HepG2 (cell line): ENCODE results near the gene ARL16. TPM values are rescaled to one million over a fixed set of nuclear protein-coding genes. Genes with fewer than 3 reads are reported as not detected.
A peak's percentile ranks its signal among the peaks of the same experiment; 100 is the strongest.

Experiments used
- AGO1 ChIP-seq: fragments of 200-400 bp; formaldehyde crosslinking; IDR thresholded peaks from 2 replicates; pipeline ENCODE4 v1.6.1; 2017; ENCODE audit warnings: mild to moderate bottlenecking, low read depth, low read length, moderate library complexity; ENCODE audit not compliant: poor library complexity, severe bottlenecking
- AKAP8 ChIP-seq: sonication (generic); formaldehyde crosslinking; IDR thresholded peaks from 2 replicates; pipeline ENCODE4 v1.5.1; 2020; ENCODE audit warnings: mild to moderate bottlenecking, missing genetic modification reagents
- ATF1 ChIP-seq: IDR thresholded peaks from 2 replicates; pipeline ENCODE4 v1.6.1; 2016; ENCODE audit warnings: mild to moderate bottlenecking, control low read depth
- BCL3 ChIP-seq: sonication (generic); formaldehyde crosslinking; IDR thresholded peaks from 2 replicates; pipeline ENCODE4 v1.5.1; 2020; ENCODE audit warnings: mild to moderate bottlenecking, missing genetic modification reagents, moderate library complexity
- ELF4 ChIP-seq: sonication (generic); formaldehyde crosslinking; IDR thresholded peaks from 2 replicates; pipeline ENCODE4 v1.5.0; 2020; ENCODE audit warnings: missing genetic modification reagents, mild to moderate bottlenecking, moderate library complexity, borderline replicate concordance
- ERF ChIP-seq: IDR thresholded peaks from 2 replicates; pipeline ENCODE4 v1.6.1; 2018; ENCODE audit warnings: missing biosample characterization, missing genetic modification reagents
- FOSL1 ChIP-seq: sonication (generic); formaldehyde crosslinking; IDR thresholded peaks from 2 replicates; pipeline ENCODE4 v1.9.0; 2021; ENCODE audit warnings: missing genetic modification reagents, borderline replicate concordance
- GATA4 ChIP-seq: sonication (generic); IDR thresholded peaks from 2 replicates; pipeline ENCODE4 v1.6.1; 2016; ENCODE audit warnings: antibody characterized with exemption, low read depth, borderline replicate concordance
- HDAC2 ChIP-seq: sonication (generic); formaldehyde crosslinking; IDR thresholded peaks from 2 replicates; pipeline ENCODE4 v1.4.0; 2020; ENCODE audit warnings: missing genetic modification reagents
- IRF9 ChIP-seq: sonication (generic); formaldehyde crosslinking; IDR thresholded peaks from 2 replicates; pipeline ENCODE4 v1.8.0; 2022; ENCODE audit warnings: missing genetic modification reagents, mild to moderate bottlenecking, borderline replicate concordance
- NFIC ChIP-seq: IDR thresholded peaks from 2 replicates; pipeline ENCODE4 v1.6.1; 2012; ENCODE audit warnings: mild to moderate bottlenecking, low read length, inconsistent platforms
- NKX3-1 ChIP-seq: sonication (generic); formaldehyde crosslinking; IDR thresholded peaks from 2 replicates; pipeline ENCODE4 v1.5.0; 2020; ENCODE audit warnings: missing genetic modification reagents
- PAF1 ChIP-seq: IDR thresholded peaks from 2 replicates; pipeline ENCODE4 v1.6.1; 2016; ENCODE audit warnings: missing genetic modification reagents, missing compliant biosample characterization
- PAWR ChIP-seq: sonication (generic); formaldehyde crosslinking; IDR thresholded peaks from 2 replicates; pipeline ENCODE4 v1.4.0; 2020; ENCODE audit warnings: missing genetic modification reagents, mild to moderate bottlenecking, borderline replicate concordance
- SMAD3 ChIP-seq: sonication (generic); formaldehyde crosslinking; IDR thresholded peaks from 2 replicates; pipeline ENCODE4 v1.4.0; 2020; ENCODE audit warnings: missing genetic modification reagents
- YEATS2 ChIP-seq: sonication (generic); formaldehyde crosslinking; IDR thresholded peaks from 2 replicates; pipeline ENCODE4 v1.4.0; 2020; ENCODE audit warnings: missing genetic modification reagents, borderline replicate concordance
- YEATS4 ChIP-seq: sonication (generic); formaldehyde crosslinking; IDR thresholded peaks from 2 replicates; pipeline ENCODE4 v1.4.0; 2020; ENCODE audit warnings: missing genetic modification reagents, borderline replicate concordance
- ZBTB3 ChIP-seq: sonication (generic); formaldehyde crosslinking; IDR thresholded peaks from 2 replicates; pipeline ENCODE4 v1.4.0; 2020; ENCODE audit warnings: low read depth, mild to moderate bottlenecking, moderate library complexity, missing genetic modification reagents, borderline replicate concordance
- ZBTB39 ChIP-seq: sonication (generic); formaldehyde crosslinking; IDR thresholded peaks from 2 replicates; pipeline ENCODE4 v1.5.0; 2020; ENCODE audit warnings: missing genetic modification reagents
- ZBTB7B ChIP-seq: sonication (generic); formaldehyde crosslinking; IDR thresholded peaks from 2 replicates; pipeline ENCODE4 v1.4.0; 2020; ENCODE audit warnings: missing genetic modification reagents
- ZNF101 ChIP-seq: sonication (generic); formaldehyde crosslinking; IDR thresholded peaks from 2 replicates; pipeline ENCODE4 v1.4.0; 2020; ENCODE audit warnings: mild to moderate bottlenecking, low read depth, missing genetic modification reagents, borderline replicate concordance
- ZNF12 ChIP-seq: sonication (generic); formaldehyde crosslinking; IDR thresholded peaks from 2 replicates; pipeline ENCODE4 v1.5.0; 2020; ENCODE audit warnings: missing genetic modification reagents
- ZNF3 ChIP-seq: IDR thresholded peaks from 2 replicates; pipeline ENCODE4 v1.7.0; 2017; ENCODE audit warnings: inconsistent platforms
- ZNF616 ChIP-seq: sonication (generic); formaldehyde crosslinking; IDR thresholded peaks from 2 replicates; pipeline ENCODE4 v1.5.0; 2020; ENCODE audit warnings: low read depth, mild to moderate bottlenecking, missing genetic modification reagents
- ZNF678 ChIP-seq: sonication (generic); formaldehyde crosslinking; IDR thresholded peaks from 2 replicates; pipeline ENCODE4 v1.4.0; 2020; ENCODE audit warnings: mild to moderate bottlenecking, missing genetic modification reagents
- ZNF839 ChIP-seq: sonication (generic); formaldehyde crosslinking; IDR thresholded peaks from 2 replicates; pipeline ENCODE4 v1.4.0; 2020; ENCODE audit warnings: missing genetic modification reagents, mild to moderate bottlenecking, borderline replicate concordance
- ZNF841 ChIP-seq: sonication (generic); formaldehyde crosslinking; IDR thresholded peaks from 2 replicates; pipeline ENCODE4 v1.8.1; 2023; ENCODE audit warnings: missing genetic modification reagents, borderline replicate concordance
- ZSCAN22 ChIP-seq: sonication (generic); formaldehyde crosslinking; IDR thresholded peaks from 2 replicates; pipeline ENCODE4 v1.4.0; 2020; ENCODE audit warnings: mild to moderate bottlenecking, missing genetic modification reagents
- polyA plus RNA-seq, 8 experiments: library from polyadenylated mRNA; depleted of rRNA in 3 of 8; stranded (reverse) in 7 of 8; unstranded in 1 of 8; fragments of >200 nt; fragmentation: Illumina TruSeq in 4 of 8; extraction: Trizol in 4 of 8; gene quantifications; 2 replicates each; pipeline versions ENCODE4 v1.2.1 to v1.2.3, GENCODE V29; 2011 to 2016; ENCODE audit warnings: low read depth in 4 of 8, missing spikeins in 1 of 8, mixed read lengths in 1 of 8; ENCODE audit not compliant: insufficient read depth in 1 of 8
- total RNA-seq, 5 experiments: library from RNA; depleted of rRNA; stranded (reverse); fragments of >200 nt; fragmentation: Illumina TruSeq; extraction: Trizol; gene quantifications; 2 replicates each; pipeline ENCODE4 v1.2.3, GENCODE V29; 2016; ENCODE audit warnings: low read depth in 1 of 5

The ARL16 gene
- total and polyA plus RNA-seq, 2 of the 13 experiments (the other 11 are each of a cell fraction or from before 2014, with no cell fraction given), result 20.8 to 30.8 TPM

DNA sequence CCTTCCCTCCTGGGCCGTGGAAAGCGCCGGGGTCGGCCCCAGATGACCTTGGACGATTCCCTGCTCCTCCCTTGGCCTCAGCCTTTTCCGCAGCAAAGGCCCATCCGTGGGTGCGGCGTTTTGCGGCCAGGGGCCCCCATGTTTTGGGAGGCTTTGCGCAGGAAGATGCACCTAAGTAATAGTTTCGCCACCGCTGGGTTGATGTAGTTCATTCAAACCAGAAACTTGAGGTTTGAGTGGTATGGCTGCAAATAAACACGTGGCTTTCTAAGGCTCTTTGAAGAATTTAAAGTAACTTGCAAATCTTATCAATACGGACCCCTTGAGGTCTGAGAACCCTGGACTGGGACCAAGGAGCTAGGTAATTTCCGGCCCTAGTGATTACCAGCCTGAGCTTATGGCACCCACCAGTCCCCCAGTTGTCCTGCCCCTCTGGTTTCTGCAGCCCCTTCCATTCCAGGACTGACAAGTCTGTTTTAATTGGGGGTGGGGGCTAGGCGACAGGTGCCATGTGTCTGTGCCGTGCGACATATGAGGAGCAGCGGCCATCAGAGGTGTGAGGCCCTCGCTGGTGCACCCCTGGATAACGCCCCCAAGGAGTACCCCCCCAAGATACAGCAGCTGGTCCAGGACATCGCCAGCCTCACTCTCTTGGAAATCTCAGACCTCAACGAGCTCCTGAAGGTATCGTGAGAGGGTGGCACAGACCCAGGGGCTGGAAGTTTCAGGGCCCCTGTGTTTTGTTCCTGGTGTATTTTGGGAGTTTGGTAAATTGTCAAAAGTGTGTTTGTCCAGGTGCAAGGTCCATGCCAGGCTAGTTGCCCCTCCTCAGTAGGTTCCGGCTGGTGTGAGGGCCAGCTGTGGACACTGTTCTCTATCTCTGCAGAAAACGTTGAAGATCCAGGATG, 20.4 kb upstream of the ARL16 start (continued):
- TF ChIP-seq AGO1 (no peak), ZNF839 (CRISPR knock-in tag) (no peak), YEATS2 (no peak), BCL3 (CRISPR knock-in tag) (peak; percentile 31; the same call in 1 of the 2 replicates), ZNF841 (CRISPR knock-in tag) (no peak), PAWR (no peak), ZNF678 (no peak), ZBTB3 (no peak), ZNF3 (CRISPR knock-in tag) (no peak), SMAD3 (no peak), ZNF616 (CRISPR knock-in tag) (no peak), ZBTB7B (CRISPR knock-in tag) (no peak), FOSL1 (CRISPR knock-in tag) (no peak), AKAP8 (CRISPR knock-in tag) (no peak), ATF1 (no peak), ZSCAN22 (CRISPR knock-in tag) (peak; percentile 14; the same call in 1 of the 2 replicates), IRF9 (CRISPR knock-in tag) (no peak), YEATS4 (CRISPR knock-in tag) (no peak), ZNF101 (CRISPR knock-in tag) (no peak), NFIC (no peak), ERF (no peak), ZBTB39 (CRISPR knock-in tag) (no peak), HDAC2 (CRISPR knock-in tag) (no peak), GATA4 (no peak), ZNF12 (no peak), NKX3-1 (no peak), ELF4 (CRISPR knock-in tag) (no peak), PAF1 (CRISPR knock-in tag) (no peak)
